ENCODE data around the gene BMPR1A. TPM values are rescaled to one million over a fixed set of nuclear protein-coding genes. Genes with fewer than 3 reads are reported as not detected.

The BMPR1A gene
- total and polyA plus RNA-seq, 8 donors = 5.8 to 104 (median 19.9) TPM

DNA sequence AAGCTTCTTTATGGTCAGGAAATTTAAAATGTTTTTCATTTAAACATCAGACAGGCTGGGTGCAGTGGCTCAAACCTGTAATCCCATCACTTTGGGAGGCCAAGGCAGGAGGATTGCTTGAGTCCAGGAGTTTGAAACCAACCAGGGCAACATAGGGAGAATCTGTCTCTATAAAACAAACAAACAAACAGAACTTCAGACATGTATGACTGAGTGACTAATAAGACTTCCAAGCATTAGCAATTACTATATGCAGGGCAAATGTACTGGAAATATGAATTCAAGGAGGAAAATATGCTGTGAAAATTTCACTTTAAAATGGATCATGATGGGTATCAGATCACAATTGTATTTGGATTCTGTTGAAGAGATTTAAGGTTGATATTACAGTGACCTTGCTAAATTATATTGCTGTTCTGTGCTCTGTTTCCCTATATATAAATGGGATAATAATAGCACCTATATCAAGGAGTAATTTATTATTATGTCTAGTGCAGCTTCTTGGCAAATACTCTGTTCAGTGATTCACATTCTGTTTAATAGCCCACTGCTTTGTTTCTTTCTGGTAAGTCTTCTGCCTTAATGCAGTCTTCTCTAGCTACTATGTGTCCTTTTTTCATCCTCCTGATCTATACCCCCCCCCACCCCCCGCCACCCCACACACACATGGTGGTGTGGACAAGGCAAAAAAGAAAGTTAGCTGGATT is 36.2 kb downstream of the BMPR1A start:
- no peaks in the 10 kb centered on the region for H3K36me3 ChIP-seq
- no peak for DNase-seq
- WGBS, 5 donors = 89 to 98% (median 95%) methylated on average over 1 of the region's 1 CpG
- peaks cover 0 to 2% (median 0%) of the 10 kb centered on the region in 4 donors for H3K9me3 ChIP-seq
- peaks cover 0 to 42% (median 16%) of the 10 kb centered on the region in 4 donors for H3K4me1 ChIP-seq
- no peak overlapping the region for H3K27ac ChIP-seq
- no peak for TF ChIP-seq POLR2AphosphoS5 (IDR thresholded peaks at IDR 0.05)
- no peak for TF ChIP-seq POLR2A (IDR thresholded peaks at IDR 0.05)
- no peak for TF ChIP-seq EP300 (IDR thresholded peaks at IDR 0.05)
- TF ChIP-seq, protein P1, sequence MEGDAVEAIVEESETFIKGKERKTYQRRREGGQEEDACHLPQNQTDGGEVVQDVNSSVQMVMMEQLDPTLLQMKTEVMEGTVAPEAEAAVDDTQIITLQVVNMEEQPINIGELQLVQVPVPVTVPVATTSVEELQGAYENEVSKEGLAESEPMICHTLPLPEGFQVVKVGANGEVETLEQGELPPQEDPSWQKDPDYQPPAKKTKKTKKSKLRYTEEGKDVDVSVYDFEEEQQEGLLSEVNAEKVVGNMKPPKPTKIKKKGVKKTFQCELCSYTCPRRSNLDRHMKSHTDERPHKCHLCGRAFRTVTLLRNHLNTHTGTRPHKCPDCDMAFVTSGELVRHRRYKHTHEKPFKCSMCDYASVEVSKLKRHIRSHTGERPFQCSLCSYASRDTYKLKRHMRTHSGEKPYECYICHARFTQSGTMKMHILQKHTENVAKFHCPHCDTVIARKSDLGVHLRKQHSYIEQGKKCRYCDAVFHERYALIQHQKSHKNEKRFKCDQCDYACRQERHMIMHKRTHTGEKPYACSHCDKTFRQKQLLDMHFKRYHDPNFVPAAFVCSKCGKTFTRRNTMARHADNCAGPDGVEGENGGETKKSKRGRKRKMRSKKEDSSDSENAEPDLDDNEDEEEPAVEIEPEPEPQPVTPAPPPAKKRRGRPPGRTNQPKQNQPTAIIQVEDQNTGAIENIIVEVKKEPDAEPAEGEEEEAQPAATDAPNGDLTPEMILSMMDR (IDR thresholded peaks at IDR 0.05) = no peak
- H3K4me3 ChIP-seq = no peak overlapping the region
- intact Hi-C loops (cut with DNase I; ENCODE audit: low total_unique reads) = no loop called here
- no peaks in the 10 kb centered on the region for H3K27me3 ChIP-seq

DNA sequence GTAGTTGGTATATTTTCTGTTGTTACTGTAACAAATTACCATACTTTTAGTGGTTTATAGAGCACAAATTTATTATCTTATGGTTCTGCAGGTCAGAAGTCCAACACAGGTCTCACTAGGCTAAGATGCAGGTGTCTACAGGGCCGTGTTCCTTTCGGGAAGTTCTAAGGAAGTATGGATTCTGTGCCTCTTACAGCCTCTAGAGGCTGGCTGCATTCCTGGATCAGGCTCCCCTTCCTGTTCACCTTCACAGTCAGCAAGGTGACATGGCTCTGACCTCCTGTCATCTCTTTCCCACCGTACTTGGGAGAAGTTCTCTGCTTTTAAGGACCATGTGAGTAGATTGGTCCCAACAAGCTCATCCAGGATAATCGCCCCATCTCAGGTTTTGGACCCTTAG is 37.3 kb downstream of the BMPR1A start:
- no peak overlapping the region for H3K4me3 ChIP-seq
- peak overlapping the region in 1 of 5 donors; percentile 14 for H3K27ac ChIP-seq
- WGBS, 5 donors = 64 to 84% (median 76%) methylated on average over 4 of the region's 4 CpGs
- TF ChIP-seq POLR2AphosphoS5 (IDR thresholded peaks at IDR 0.05) = no peak
- TF ChIP-seq, protein P1 (IDR thresholded peaks at IDR 0.05) = no peak
- no peak for TF ChIP-seq POLR2A (IDR thresholded peaks at IDR 0.05)
- H3K4me1 ChIP-seq = peaks cover 0 to 50% (median 19%) of the 10 kb centered on the region in 4 donors
- H3K9me3 ChIP-seq = no peaks in the 10 kb centered on the region
- DNase-seq = no peak
- no peaks in the 10 kb centered on the region for H3K27me3 ChIP-seq
- intact Hi-C loops (cut with DNase I; ENCODE audit: low total_unique reads) = no loop called here
- no peaks in the 10 kb centered on the region for H3K36me3 ChIP-seq

GRCh38 chr10:86795353-86795752 is 38.9 kb downstream of the BMPR1A start:
- peaks cover 0 to 60% (median 26%) of the 10 kb centered on the region in 4 donors for H3K4me1 ChIP-seq
- H3K9me3 ChIP-seq = no peaks in the 10 kb centered on the region
- no peaks in the 10 kb centered on the region for H3K36me3 ChIP-seq
- H3K27me3 ChIP-seq = no peaks in the 10 kb centered on the region
- no peak overlapping the region for H3K4me3 ChIP-seq
- intact Hi-C loops (cut with DNase I; ENCODE audit: low total_unique reads) = no loop called here
- 24 to 47% (median 34%) methylated on average over 3 of the region's 3 CpGs for WGBS, 5 donors
- peak in 1 of 2 donors; percentile 67 for DNase-seq
- peak overlapping the region in 2 of 5 donors; percentile 2 to 25 for H3K27ac ChIP-seq
- TF ChIP-seq, protein P1 (IDR thresholded peaks at IDR 0.05) = no peak
- TF ChIP-seq EP300 (IDR thresholded peaks at IDR 0.05) = no peak
- TF ChIP-seq POLR2A (IDR thresholded peaks at IDR 0.05) = no peak
- TF ChIP-seq POLR2AphosphoS5 (IDR thresholded peaks at IDR 0.05) = no peak

- Histone ChIP-seq H3K27me3 (no peaks in the 10 kb centered on the region), H3K4me3 (no peak overlapping the region), H3K36me3 (no peaks in the 10 kb centered on the region), H3K27ac (peak overlapping the region in 1 of 5 donors; percentile 16), H3K4me1 (peaks cover 0 to 58% (median 30%) of the 10 kb centered on the region in 4 donors), H3K9me3 (no peaks in the 10 kb centered on the region)
- 50 to 77% (median 62%) methylated on average over 1 of the region's 1 CpG for WGBS, 5 donors
- TF ChIP-seq POLR2A (IDR thresholded peaks at IDR 0.05) (no peak), POLR2AphosphoS5 (IDR thresholded peaks at IDR 0.05) (no peak), EP300 (IDR thresholded peaks at IDR 0.05) (no peak)
- TF ChIP-seq, protein P1 (IDR thresholded peaks at IDR 0.05) = no peak
- intact Hi-C loops (cut with DNase I; ENCODE audit: low total_unique reads) = no loop called here
- no peak for DNase-seq
These were observed 41.6 kb downstream of the BMPR1A start for GRCh38 chr10:86798025-86798424.
